ENCODE results near the gene VTCN1. TPM values are rescaled to one million over a fixed set of nuclear protein-coding genes. Genes with fewer than 3 reads are reported as not detected.

VTCN1 gene
- total and polyA plus RNA-seq, 2 of the 8 experiments (the other 6 are each of a cell fraction or from before 2014, with no cell fraction given) = 0.32 TPM; not detected in 1

GRCh38 chr1:117105722-117106121 lies 105.0 kb downstream of the VTCN1 start:
- Histone ChIP-seq H3K27ac (ENCODE audit: low read depth, low read length) (no peak overlapping the region), H3K18ac (ENCODE audit: extremely low read depth, low read length) (no peak overlapping the region), H3K79me1 (ENCODE audit: low read depth, low read length) (no peaks in the 10 kb centered on the region), H3K4ac (replicated peaks; ENCODE audit: insufficient read length, low read depth, low read length) (no peak overlapping the region), H2BK120ac (replicated peaks; ENCODE audit: low read depth, low read length) (no peak overlapping the region), H2BK15ac (ENCODE audit: low read length) (no peak overlapping the region), H3K23me2 (ENCODE audit: low read depth, low read length) (no peaks in the 10 kb centered on the region; the same call in 1 of the 2 replicates), H4K5ac (ENCODE audit: insufficient read length, low read depth, low read length) (no peak overlapping the region), H3K4me2 (ENCODE audit: insufficient read depth in 1 of 2, low read depth in 2 of 2, low read length in 2 of 2) (no peak overlapping the region), H3K14ac (ENCODE audit: insufficient read length) (no peak overlapping the region), H3K9me3 (ENCODE audit: insufficient read depth in 2 of 2, low read depth in 1 of 2, low read length in 1 of 2) (no peaks in the 10 kb centered on the region), H3K4me3 (ENCODE audit: extremely low read depth in 1 of 4, insufficient read depth in 2 of 4, low read depth in 3 of 4, low read length in 4 of 4) (no peak overlapping the region), H3K23ac (ENCODE audit: insufficient read length) (no peak overlapping the region), H2BK5ac (ENCODE audit: low read depth, low read length) (no peak overlapping the region), H4K8ac (ENCODE audit: extremely low read depth, insufficient read depth, low read length) (no peak overlapping the region), H4K20me1 (replicated peaks in 1 of 2; ENCODE audit: control insufficient read depth in 1 of 2, insufficient read depth in 2 of 2, low read length in 2 of 2) (peaks cover 2 to 3% of the 10 kb centered on the region in 2 experiments), H3K27me3 (replicated peaks in 1 of 4; ENCODE audit: control insufficient read depth in 3 of 4, extremely low read depth in 1 of 4, insufficient read depth in 3 of 4, low read length in 3 of 4) (no peaks in the 10 kb centered on the region), H2AK5ac (ENCODE audit: low read depth, low read length) (no peak overlapping the region), H3K56ac (replicated peaks; ENCODE audit: insufficient read length, low read depth, low read length) (no peak overlapping the region), H3K36me3 (ENCODE audit: control insufficient read depth in 2 of 4, insufficient read depth in 4 of 4, low read length in 3 of 4) (peaks cover 9 to 64% (median 29%) of the 10 kb centered on the region in 4 experiments), H3K9ac (replicated peaks in 1 of 4; ENCODE audit: extremely low read depth in 1 of 4, low read depth in 3 of 4, low read length in 3 of 4) (no peak overlapping the region), H2BK20ac (ENCODE audit: low read length) (no peak overlapping the region), H3K79me2 (ENCODE audit: control insufficient read depth in 1 of 2, insufficient read depth in 2 of 2, low read length in 2 of 2) (no peaks in the 10 kb centered on the region), H3K4me1 (replicated peaks in 1 of 4; ENCODE audit: control insufficient read depth in 3 of 4, insufficient read depth in 4 of 4, low read length in 3 of 4) (no peaks in the 10 kb centered on the region), H2BK12ac (ENCODE audit: low read depth, low read length) (no peak overlapping the region), H4K91ac (replicated peaks; ENCODE audit: insufficient read length, low read length) (no peak overlapping the region), H2AFZ (ENCODE audit: low read length) (no peak overlapping the region)
- FAIRE-seq = no peak
- DNase-seq (ENCODE audit: low read depth in 1 of 2, low spot score in 2 of 2) = no peak
- ChIA-PET POLR2A (ENCODE audit: partially characterized antibody) (interaction anchor here (1.5 kb wide), 1 partner anchor 12 kb away, joined by 5 read pairs; no protein-coding TSS in a partner anchor), CTCF (ENCODE audit: partially characterized antibody) (no interaction called here)
- TF ChIP-seq BCL11A (IDR thresholded peaks at IDR 0.05; ENCODE audit: low read depth in 2 of 2, low read length in 2 of 2) (no peak), JUND (IDR thresholded peaks at IDR 0.05; ENCODE audit: low read length) (no peak), EZH2 (IDR thresholded peaks at IDR 0.05; ENCODE audit: low read depth, low read length, severe bottlenecking) (no peak), GTF2F1 (IDR thresholded peaks at IDR 0.05; ENCODE audit: borderline replicate concordance, low read depth, low read length) (no peak), GABPA (IDR thresholded peaks at IDR 0.05; ENCODE audit: borderline replicate concordance, insufficient read depth, low read length) (no peak), SAP30 (IDR thresholded peaks at IDR 0.05; ENCODE audit: insufficient read depth, insufficient replicate concordance, low read length) (no peak), KDM1A (IDR thresholded peaks at IDR 0.05; ENCODE audit: borderline replicate concordance, low read length) (no peak), SIX5 (IDR thresholded peaks at IDR 0.05; ENCODE audit: low read depth, low read length) (no peak), NRF1 (IDR thresholded peaks at IDR 0.05; ENCODE audit: low read depth, low read length) (no peak), POLR2AphosphoS5 (IDR thresholded peaks at IDR 0.05; ENCODE audit: low read depth, low read length) (no peak), HDAC6 (IDR thresholded peaks at IDR 0.05; ENCODE audit: low read depth, low read length) (no peak), BACH1 (IDR thresholded peaks at IDR 0.05; ENCODE audit: low read length) (no peak), CTBP2 (IDR thresholded peaks at IDR 0.05; ENCODE audit: borderline replicate concordance, insufficient read depth, insufficient read length, low read length) (no peak), FOSL1 (IDR thresholded peaks at IDR 0.05; ENCODE audit: insufficient read depth, low read depth, low read length) (no peak)

Measured in H1 (cell line).